Kidney glomerular epithelial cell (primary cell): Measurements from ENCODE around the gene DCDC2.
"Not testable (repeated sequence)": the region's sequence is repeated elsewhere in the genome, so short reads cannot be mapped to it uniquely, and the experiment has no call there.

ENCODE experiments used
- DNase-seq: peaks from one replicate; lab custom pipeline; 2025; lab: John Stamatoyannopoulos, UW

Gene DCDC2

GRCh38 chr6:24381476-24382219 is 23.8 kb upstream of the DCDC2 start:
- no peak for DNase-seq

GRCh38 chr6:24378473-24379097 is 20.7 kb upstream of the DCDC2 start:
- no peak for DNase-seq

- DNase-seq, result no peak
Observed at GRCh38 chr6:24376871-24377270, 19.0 kb upstream of the DCDC2 start.

- DNase-seq, result no peak
Observed at GRCh38 chr6:24374612-24375011, 16.8 kb upstream of the DCDC2 start.

- not testable (repeated sequence) for DNase-seq
Observed at GRCh38 chr6:24365103-24365633, 7.3 kb upstream of the DCDC2 start.

GRCh38 chr6:24362363-24362762 is 4.5 kb upstream of the DCDC2 start:
- not testable (repeated sequence) for DNase-seq

- peak; percentile 95 for DNase-seq
Observed at GRCh38 chr6:24359640-24360454, 2.0 kb upstream of the DCDC2 start.

GRCh38 chr6:24358219-24358821 is 461 bp upstream of the DCDC2 start:
- no peak for DNase-seq

GRCh38 chr6:24356310-24356973 is 1.4 kb downstream of the DCDC2 start:
- DNase-seq, result no peak

GRCh38 chr6:24355393-24355792 is 2.5 kb downstream of the DCDC2 start:
- no peak for DNase-seq

GRCh38 chr6:24353861-24354260 is 4.0 kb downstream of the DCDC2 start:
- no peak for DNase-seq

GRCh38 chr6:24352434-24352833 is 5.4 kb downstream of the DCDC2 start:
- no peak for DNase-seq

GRCh38 chr6:24344976-24345375 is 12.9 kb downstream of the DCDC2 start:
- DNase-seq, result no peak

- DNase-seq, result peak; percentile 98
Observed at GRCh38 chr6:24340998-24341938, 16.6 kb downstream of the DCDC2 start.

- DNase-seq, result no peak
Observed at GRCh38 chr6:24339932-24340331, 17.9 kb downstream of the DCDC2 start.

GRCh38 chr6:24334285-24334684 is 23.6 kb downstream of the DCDC2 start:
- DNase-seq, result no peak

GRCh38 chr6:24332317-24332716 is 25.5 kb downstream of the DCDC2 start:
- peak; percentile 99 for DNase-seq

- peak; percentile 77 for DNase-seq
Observed at GRCh38 chr6:24330137-24330732, 27.6 kb downstream of the DCDC2 start.

- peak; percentile 67 for DNase-seq
Observed at GRCh38 chr6:24329451-24329850, 28.4 kb downstream of the DCDC2 start.

- peak; percentile 60 for DNase-seq
Observed at GRCh38 chr6:24329022-24329421, 28.8 kb downstream of the DCDC2 start.
